HG02852 (cell line): ENCODE data around the gene GAPDH.
A peak's percentile ranks its signal among the peaks of the same experiment; 100 is the strongest.
"Not testable (repeated sequence)": the region's sequence is repeated elsewhere in the genome, so short reads cannot be mapped to it uniquely, and the experiment has no call there.

ENCODE experiments used
- ATAC-seq: cut with Tn5 transposase; IDR thresholded peaks from one replicate; pipeline ENCODE4 v1.9.1; 2021; ENCODE audit warnings: mild to moderate bottlenecking, moderate library complexity; ENCODE audit not compliant: unreplicated experiment

Gene GAPDH

GRCh38 chr12:6533923-6534694, at the start of gene GAPDH:
Gene GAPDH (plus strand): TSS chr12:6534517. CDS start chr12:6534833, 316 bp downstream.
- peak; percentile 57 for ATAC-seq

DNA sequence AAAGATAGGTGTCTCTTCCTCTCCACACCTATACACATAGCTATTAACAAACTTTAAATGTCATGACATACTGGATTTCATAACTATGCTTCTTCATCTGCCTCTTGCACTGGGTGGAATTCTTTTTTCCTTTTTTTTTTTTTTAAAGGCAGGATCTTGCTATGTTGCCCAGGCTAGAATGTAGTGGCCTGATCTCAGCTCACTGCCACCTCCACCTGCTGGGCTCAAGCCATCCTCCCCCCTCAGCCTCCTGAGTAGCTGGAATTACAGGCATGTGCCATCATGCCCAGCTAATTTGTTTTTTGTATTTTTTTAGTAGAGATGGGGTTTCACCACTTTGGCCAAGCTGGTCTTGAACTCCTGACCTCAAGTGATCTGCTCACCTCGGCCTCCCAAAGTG, 46.1 kb upstream of the GAPDH start:
- ATAC-seq: no peak

- ATAC-seq: no peak
These were observed 44.9 kb upstream of the GAPDH start for GRCh38 chr12:6489449-6489848.

DNA sequence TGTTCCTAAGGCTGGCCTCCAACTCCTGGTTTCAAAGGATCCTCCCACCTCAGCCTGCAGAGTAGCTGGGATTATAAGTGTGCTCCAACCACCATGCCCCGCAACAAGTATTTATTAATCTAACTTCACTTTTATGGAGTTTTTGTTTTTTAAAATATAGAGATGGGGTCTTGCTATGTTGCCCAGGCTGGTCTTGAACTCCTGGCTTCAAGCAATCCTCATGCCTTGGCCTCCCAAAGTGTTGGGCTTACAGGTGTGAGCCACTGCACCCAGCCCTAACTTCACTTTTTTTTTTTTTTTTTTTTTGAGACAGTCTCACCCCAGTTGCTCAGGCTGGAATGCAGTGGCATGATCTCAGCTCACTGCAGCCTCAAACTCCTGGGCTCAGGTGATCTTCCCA, 43.6 kb upstream of the GAPDH start:
- not testable (repeated sequence) for ATAC-seq

- peak; percentile 78 for ATAC-seq
These were observed 41.4 kb upstream of the GAPDH start, which contains the start of gene MRPL51 for GRCh38 chr12:6492838-6493496. Gene MRPL51 (minus strand): TSS chr12:6493262. CDS start chr12:6493136, 126 bp downstream.

- ATAC-seq: peak; percentile 82
These were observed 40.6 kb upstream of the GAPDH start, which contains the start of gene NCAPD2 for GRCh38 chr12:6493497-6494257. Gene NCAPD2 (plus strand): TSS chr12:6494102. CDS start chr12:6495099, 997 bp downstream.

- ATAC-seq: no peak
These were observed 40.0 kb upstream of the GAPDH start for GRCh38 chr12:6494258-6494743.

- no peak for ATAC-seq
These were observed 39.3 kb upstream of the GAPDH start for GRCh38 chr12:6494968-6495367.

DNA sequence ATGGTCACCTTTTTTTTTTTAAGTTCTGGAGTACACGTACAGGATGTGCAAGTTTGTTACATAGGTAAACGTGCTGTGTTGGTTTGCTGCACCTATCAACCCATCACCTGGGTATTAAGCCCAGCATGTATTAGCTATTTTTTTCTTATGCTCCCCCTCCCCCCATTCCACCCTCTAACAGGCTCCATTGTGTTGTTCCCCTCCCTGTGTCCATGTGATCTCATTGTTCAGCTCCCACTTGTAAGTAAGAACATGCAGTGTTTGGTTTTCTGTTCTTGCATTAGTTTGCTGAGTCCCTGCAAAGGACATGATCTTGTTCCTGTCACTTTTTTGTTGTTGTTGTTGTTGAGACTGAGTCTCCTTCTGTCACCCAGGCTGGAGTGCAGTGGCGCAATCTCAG, 37.0 kb upstream of the GAPDH start:
- ATAC-seq: not testable (repeated sequence)

DNA sequence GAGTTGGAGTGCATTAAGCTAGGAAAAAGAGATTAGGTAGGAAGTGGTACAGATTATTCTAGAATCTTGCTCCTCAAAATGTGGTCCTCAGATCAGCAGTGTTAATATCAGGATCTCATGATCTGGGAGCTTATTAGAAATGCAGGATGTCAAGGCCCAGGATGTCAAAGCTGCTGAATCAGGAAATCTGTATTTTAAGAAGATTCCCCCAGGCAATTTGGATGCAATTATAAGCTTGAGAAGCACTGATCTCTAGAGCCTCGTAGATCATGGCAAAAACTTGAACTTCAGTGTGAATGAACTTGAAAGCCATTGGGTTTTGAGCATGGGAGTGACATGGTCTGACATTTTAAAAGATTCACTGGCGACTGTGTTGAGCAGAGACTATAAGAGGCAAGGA, 33.9 kb upstream of the GAPDH start:
- ATAC-seq: no peak

DNA sequence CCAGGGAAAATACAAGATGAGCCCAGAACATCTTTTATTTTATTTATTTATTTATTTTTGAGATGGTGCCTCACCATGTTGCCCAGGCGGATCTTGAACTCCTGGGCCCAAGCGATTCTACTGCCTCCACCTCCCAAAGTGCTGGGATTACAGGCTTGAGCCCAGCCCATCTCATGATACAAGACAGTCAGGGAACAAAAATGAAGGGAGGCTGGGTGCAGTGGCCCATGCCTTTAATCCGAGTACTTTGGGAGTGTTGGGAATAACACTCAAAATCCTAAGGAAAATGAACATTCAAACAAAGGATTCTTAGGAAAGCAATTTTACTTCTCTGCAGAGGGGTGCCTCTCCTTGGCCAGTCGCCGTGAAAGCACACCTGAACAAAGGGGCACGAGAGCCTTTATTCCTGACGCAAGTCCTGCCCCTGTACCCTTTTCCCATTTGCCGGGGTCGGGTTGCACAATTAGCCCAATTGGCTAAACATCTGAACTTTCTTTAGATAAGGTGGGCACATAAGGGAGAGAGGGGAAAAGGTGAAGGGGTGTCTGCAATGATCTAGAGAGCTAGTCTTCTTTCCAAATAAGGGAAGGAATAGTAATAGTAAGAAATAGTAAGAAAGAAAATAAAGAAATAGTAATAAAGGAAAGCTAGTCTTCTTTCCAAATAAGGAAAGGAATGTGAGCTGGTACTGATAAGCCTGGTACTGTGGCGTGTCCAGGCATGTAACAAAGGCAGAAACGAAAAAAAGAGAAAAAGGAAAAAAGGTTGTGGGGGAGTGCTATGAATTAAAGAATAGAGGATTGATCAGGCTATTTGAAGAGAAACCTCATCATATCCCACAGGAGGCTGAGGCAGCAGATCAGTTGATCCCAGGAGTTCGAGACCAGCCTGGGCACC, 27.0 kb upstream of the GAPDH start:
- ATAC-seq: no peak

- no peak for ATAC-seq
These were observed 26.2 kb upstream of the GAPDH start for GRCh38 chr12:6508087-6508486.

DNA sequence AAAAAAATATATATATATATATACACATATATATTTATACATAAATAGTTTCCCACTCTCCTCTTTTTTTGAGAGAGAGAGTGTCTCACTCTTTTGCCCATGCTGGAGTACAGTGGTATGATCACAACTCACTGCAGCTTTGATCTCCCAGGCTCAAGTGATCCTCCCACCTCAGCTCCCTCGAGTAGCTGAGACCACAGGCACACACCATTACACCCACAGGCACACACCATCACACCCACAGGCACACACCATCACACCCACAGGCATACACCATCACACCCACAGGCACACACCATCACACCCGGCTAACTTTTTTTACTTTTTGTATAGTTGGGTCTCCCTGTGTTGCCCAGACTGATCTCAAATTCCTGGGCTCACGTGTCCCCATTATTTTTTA, 14.1 kb upstream of the GAPDH start:
- no peak for ATAC-seq

- no peak for ATAC-seq
These were observed 12.1 kb upstream of the GAPDH start for GRCh38 chr12:6522193-6522592.

GRCh38 chr12:6523708-6524107, 10.6 kb upstream of the GAPDH start:
- no peak for ATAC-seq

GRCh38 chr12:6524648-6525047, 9.7 kb upstream of the GAPDH start:
- ATAC-seq: no peak

DNA sequence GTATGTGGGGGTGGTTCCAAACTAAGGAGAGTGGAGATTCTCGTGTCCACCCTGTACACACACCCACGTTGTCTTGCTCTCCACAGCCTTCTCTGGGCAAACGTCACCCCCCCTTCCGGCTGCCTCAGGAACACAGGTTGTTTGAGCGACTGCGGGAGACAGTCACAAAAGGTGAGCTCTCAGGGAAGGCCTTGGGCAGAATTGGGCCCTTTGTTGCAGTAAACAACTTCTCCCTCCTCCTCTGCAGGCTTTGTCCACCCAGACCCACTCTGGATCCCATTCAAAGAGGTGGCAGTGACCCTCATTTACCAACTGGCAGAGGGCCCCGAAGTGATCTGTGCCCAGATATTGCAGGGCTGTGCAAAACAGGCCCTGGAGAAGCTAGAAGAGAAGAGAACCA, 8.1 kb upstream of the GAPDH start:
- ATAC-seq: no peak

DNA sequence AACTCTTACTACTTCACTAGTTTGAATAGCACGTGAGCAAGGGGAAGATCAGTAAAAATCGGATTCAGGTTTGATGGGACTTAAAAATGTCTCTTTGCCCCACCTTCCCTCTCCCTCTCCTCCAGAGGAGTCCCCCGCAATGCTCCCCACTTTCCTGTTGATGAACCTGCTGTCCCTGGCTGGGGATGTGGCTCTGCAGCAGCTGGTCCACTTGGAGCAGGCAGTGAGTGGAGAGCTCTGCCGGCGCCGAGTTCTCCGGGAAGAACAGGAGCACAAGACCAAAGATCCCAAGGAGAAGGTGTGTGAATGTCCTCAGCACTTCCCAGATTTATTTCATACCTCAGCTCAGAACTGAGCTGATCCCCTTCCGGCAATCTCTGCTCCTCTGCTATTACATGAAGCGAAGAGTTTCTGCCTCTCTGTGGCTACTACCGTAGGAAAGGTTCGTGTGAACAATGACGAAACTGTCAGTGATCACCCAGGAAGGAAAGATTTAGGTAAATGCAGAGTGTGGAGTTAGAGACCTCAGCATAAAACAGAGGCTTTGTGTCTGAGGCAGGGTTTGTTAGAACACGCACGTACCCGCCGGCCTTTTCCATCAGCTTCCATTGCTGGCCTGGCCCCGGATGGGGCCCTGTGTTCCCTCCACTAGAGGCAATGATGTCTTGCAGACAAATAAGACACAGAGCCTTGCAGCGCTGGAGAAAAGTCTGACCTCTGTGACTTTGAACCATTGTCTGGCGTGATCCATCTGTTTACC, 7.4 kb upstream of the GAPDH start:
- ATAC-seq: no peak

DNA sequence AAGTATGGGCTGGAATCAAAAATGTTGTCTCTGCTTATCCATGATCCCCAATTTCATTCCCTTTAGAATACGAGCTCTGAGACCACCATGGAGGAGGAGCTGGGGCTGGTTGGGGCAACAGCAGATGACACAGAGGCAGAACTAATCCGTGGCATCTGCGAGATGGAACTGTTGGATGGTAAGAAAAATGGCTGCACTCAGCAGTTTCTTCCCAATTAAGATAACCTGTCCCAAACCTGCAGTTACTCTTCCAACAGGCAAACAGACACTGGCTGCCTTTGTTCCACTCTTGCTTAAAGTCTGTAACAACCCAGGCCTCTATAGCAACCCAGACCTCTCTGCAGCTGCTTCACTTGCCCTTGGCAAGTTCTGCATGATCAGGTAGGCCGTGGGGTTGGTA, 6.6 kb upstream of the GAPDH start:
- ATAC-seq: no peak
